GM04503 (cell line): ENCODE data around the gene CASP8.
A peak's percentile ranks its signal among the peaks of the same experiment; 100 is the strongest.
"Not testable (repeated sequence)": the region's sequence is repeated elsewhere in the genome, so short reads cannot be mapped to it uniquely, and the experiment has no call there.

ENCODE experiments used
- DNase-seq: peaks from one replicate; pipeline ENCODE4 v3.0.0-alpha.2; 2012; ENCODE audit warnings: low read depth

The CASP8 gene

DNA sequence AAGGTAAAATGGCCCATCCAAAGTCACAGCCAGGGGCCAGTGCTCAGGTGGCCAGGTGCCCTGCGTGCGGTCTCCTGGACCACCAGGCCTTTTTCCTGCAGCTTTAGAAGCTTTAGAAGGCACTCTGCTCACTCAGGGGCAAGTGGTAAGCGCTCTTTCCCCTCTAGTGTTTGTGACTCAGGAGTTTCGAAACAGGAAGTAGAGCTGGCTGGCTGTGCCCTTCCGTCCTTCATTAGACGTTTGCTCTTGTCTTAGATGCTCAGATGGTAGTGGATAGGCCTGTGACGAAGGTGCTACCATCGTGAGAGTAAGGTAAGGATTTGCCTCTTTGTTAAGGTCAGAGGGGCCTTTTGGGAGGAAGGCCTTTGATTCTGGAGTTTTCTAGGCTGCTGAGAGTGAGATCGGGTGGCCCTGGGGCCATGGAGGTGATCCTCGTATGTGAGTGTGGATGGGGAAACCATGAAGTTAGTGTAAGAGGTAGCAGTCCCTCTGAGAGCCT is at the start of gene CASP8:
Gene CASP8, plus strand, starts transcription at position 235 of the 499 bp plus-strand sequence. CDS start 5,951 bp downstream, outside the sequence.
- no peak for DNase-seq

DNA sequence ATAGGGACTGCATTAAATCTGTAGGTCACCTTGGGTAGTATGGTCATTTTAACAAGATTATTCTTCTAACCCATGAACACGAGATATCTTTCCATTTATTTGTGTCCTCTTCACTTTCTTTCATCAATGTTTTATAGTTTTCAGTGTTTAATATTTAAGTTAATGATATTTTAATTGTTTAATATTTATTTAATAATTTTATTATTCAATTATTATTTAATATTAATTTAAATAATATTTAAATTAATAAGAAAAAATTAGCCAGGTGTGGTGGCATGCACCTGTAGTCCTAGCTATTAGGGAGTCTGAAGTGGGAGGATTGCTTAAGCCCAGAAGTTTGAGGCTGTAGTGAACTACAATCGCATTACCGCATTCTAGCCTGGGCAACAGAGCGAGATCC is 44.4 kb upstream of the CASP8 start:
- no peak for DNase-seq

GRCh38 chr2:201216918-201217317 is 43.4 kb upstream of the CASP8 start:
- no peak for DNase-seq

- DNase-seq = no peak
Observed at GRCh38 chr2:201218780-201219179, 41.6 kb upstream of the CASP8 start.

- DNase-seq = no peak
Observed at GRCh38 chr2:201219328-201220096, 40.8 kb upstream of the CASP8 start.

GRCh38 chr2:201220102-201220570 is 40.2 kb upstream of the CASP8 start:
- no peak for DNase-seq

- no peak for DNase-seq
Observed at GRCh38 chr2:201223089-201224073, 37.0 kb upstream of the CASP8 start.

DNA sequence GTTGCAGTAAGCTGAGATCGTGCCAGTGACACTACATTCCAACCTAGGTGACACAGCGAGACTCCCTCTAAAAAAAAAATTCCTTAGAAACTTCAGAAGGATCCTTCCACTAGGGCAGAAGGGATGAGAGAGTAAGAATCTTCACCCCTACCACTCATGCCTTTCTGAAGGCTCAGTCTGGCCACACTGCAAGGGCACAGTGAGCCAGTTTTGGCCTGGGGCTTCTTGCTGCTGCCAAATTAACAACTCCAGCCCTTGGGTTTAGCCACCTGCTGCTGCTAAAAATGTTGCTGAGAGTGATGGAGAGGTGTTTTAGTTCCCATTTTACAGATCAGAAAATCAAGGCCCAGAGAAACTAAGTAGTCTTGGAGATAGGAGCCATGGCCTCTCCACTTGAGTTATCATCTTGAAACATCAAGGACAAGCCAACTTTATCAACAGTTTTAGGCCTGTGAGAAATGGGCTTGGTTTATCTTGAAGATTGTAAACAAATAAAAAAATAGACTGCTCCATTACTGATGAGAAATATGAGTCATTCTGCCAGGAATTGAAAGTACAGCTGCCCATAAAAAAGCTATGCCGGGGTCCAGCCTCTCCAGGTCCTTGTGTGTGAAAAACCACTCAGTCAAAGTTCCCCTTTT is 31.9 kb upstream of the CASP8 start:
- DNase-seq = no peak

DNA sequence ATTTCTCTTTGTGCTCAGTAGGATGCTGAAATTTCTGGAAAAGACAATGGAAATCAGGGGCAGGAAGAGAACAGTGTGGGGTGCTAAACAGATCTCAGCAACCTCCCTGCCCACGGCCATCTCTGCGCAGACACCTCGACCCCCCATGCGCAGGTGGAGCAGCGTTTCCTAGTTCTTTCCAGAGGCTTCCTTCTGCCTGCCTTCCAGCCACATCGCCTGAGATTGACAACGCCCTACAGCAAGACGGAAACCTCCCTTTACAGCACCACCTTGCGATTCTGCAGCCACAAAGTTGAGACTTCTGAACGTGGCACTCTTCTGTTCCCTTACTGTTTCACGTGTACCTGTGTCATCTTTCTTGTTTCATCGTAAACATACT is 31.4 kb upstream of the CASP8 start:
- DNase-seq = no peak

DNA sequence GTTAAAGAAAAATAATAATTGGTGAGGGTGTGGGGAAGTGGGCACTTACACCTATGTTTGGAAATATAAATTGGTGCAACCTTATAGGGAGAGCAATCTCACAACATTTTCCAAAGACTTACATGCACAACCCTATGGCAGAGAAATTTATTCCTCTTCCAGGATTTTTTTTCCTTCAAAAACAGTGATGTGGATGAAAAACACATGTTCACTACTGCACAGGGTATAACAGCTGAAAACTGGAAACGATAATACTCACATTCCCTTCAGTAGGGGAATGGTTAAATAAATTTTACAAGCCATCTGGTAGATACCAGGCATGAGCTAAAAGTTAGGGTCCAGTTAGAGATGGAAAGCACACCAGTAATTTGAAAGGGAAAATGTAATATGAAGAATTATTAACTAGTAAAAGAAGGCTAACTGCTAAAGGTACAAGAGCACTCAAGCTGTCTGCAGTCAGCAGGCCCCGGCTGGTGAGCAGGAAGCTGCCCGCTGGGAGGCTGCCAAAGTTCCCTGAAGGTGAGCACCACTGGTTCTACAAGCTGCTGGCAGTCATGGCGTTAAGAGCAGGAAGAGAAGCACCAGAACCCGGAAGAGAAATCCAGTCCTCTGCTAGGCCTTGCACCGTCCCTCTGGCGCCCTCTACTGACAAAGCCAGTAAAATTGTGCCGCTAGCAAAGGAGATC is 28.4 kb upstream of the CASP8 start:
- peak; percentile 56 for DNase-seq

- DNase-seq = no peak
Observed at GRCh38 chr2:201232467-201232815, 27.9 kb upstream of the CASP8 start.

DNA sequence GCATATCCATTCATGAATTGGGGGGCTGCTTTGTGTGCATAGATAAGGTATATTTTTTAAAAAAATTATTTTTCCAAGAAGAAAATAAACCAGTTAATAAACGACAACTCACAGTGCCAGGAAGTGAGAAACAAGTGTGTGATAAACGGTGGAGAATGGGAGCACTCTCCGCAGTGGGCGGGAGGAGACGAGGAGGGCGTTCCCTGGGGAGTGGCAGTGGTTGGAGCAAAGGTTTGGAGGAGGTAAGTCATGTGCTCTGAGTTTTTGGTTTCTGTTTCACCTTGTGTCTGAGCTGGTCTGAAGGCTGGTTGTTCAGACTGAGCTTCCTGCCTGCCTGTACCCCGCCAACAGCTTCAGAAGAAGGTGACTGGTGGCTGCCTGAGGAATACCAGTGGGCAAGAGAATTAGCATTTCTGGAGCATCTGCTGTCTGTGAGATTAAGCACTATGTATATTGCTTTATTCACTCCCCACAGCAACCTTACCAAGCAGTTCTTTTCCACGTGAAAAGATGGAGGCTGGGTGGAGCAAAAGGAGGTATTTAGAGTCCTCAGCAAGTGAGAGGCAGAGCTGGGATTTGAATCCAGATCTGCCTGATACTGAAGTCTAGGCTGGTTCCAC is 27.0 kb upstream of the CASP8 start:
- DNase-seq = no peak

- no peak for DNase-seq
Observed at GRCh38 chr2:201233812-201234662, 26.3 kb upstream of the CASP8 start.

- DNase-seq = peak; percentile 34
Observed at GRCh38 chr2:201234663-201235135, 25.6 kb upstream of the CASP8 start.

DNA sequence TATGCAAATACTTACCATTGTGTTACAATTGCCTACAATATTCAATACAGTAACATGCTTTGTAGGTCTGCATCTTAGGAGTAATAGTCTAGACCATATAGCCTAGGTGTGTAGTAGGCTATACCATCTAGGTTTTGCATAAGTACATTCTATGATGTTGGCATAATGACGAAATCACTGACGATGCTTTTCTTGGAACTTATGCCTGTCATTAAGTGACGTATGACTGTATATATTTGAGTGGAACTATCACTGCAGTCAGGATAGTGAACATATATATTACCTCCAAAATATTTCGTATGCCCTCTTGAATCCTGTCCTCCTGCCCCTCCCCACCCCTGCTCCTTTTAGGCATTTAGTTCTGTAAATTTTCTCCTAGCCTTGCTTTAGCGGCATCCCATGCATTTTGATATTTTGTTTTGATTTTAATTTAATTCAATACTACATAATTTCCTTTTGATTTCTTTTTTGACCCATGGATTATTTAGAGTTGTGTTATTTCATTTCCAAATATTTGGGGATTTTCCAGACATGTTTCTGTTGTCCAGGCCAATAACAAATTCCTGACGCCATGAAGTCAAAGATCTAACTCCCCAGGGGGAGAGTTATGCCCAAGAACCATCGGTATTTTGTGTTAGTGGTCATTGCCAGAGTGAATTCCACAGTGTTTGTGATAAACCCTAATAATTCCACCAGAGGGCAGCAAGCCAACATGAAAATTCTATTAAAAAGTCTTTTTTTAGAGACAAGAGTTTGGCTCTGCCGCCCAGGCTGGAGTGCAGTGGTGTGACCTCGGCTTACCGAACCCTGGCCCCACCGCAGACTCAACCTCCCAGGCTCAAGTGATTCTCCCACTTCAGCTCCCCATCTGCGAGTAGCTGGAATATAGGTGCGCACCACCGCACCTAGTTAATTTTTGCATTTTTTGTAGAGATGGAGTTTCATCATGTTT is 24.2 kb upstream of the CASP8 start:
- peak; percentile 76 for DNase-seq

DNA sequence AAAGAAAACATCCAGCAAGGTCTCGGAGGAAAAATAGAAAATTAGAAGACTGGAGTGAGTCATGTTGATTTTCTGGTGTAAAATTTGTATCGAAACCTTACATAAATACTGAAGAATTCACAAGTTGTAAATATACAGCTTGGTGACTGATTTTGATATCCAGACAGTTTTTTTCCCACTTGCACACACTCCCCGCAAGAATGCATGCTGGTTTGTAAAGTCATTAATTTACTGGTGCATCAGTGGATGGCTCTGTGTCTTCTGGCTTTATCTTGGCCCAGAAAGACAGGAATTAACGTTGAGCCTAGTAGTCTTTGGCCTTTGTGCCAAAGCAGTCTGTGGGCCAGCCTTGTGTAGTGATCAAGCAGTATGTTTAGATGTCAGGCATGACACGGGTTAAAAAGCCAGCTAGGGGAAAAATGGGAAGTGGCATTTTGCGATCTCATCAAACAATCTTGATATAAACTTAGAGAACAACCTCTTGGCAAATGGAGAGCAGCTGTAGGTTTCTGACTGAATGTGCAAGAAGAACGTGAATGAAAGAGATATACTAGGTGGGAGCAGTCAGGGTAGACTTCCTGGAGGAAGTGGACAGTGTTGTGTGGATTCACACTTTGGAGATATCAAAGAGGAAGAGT is 22.7 kb upstream of the CASP8 start:
- no peak for DNase-seq

DNA sequence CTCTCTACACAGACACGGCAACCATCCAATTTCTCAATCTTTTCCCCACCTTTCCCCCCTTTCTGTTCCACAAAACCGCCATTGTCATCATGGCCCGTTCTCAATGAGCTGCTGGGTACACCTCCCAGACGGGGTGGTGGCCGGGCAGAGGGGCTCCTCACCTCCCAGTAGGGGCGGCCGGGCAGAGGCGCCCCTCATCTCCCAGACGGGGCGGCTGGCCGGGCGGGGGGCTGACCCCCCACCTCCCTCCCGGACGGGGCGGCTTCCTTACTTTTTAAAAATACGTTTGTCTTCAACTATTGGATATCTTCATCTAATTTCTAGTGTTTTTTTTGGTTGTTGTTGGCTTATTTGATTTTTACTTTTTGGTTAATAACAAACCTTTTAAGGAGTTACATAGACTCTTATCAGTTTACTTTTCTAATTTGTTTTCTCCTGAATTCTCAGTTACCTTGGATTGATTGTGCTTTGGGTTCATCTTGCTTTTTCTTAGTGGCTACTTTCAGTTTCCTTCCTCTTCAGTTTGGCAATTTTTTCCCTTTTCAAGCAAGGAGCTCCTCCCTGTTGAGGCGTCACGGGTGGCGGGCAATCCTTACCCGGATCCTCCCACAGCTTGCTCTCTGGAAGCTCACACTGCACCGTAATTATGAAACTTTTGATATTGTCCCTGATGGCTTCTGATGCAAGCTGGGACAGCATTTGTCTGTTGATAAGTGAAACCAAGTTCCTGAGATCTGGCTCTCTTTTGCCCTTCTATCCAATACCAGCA is 21.0 kb upstream of the CASP8 start:
- DNase-seq = not testable (repeated sequence)
